HL-60 (cell line): ENCODE results near the gene PUS1.
"Not testable (repeated sequence)": the region's sequence is repeated elsewhere in the genome, so short reads cannot be mapped to it uniquely, and the experiment has no call there.

Experiments used
- DNase-seq, 2 experiments: peaks; one replicate each; pipeline ENCODE4 v3.0.0-alpha.2; 2010 to 2020; ENCODE audit warnings: low read depth in 1 of 2, low spot score in 1 of 2
- H3K27ac ChIP-seq: fragments of 250-450 bp; sonication (Bioruptor Pico); replicated peaks from 2 replicates; pipeline ENCODE4 v1.5.1; 2020; ENCODE audit warnings: mild to moderate bottlenecking, moderate library complexity
- H3K27me3 ChIP-seq: fragments of 250-450 bp; sonication (Bioruptor Pico); 2 replicates; pipeline ENCODE4 v1.5.1; 2021; ENCODE audit warnings: mild to moderate bottlenecking, moderate library complexity; ENCODE audit not compliant: insufficient read depth, poor library complexity, severe bottlenecking
- H3K4me3 ChIP-seq: replicated peaks from 2 replicates; pipeline ENCODE4 v1.5.1; 2011; ENCODE audit warnings: mild to moderate bottlenecking, control low read depth, low read length; ENCODE audit not compliant: insufficient read depth
- CTCF ChIP-seq: IDR thresholded peaks from one replicate; pipeline ENCODE4 v1.5.1; 2011; ENCODE audit warnings: low read length, control low read depth, inconsistent platforms; ENCODE audit not compliant: insufficient read depth
- GABPA ChIP-seq: IDR thresholded peaks from 2 replicates; pipeline ENCODE4 v1.6.1; 2012; ENCODE audit warnings: low read depth
- POLR2AphosphoS5 ChIP-seq: IDR thresholded peaks from 2 replicates; pipeline ENCODE4 v1.6.1; 2012; ENCODE audit warnings: low read depth
- REST ChIP-seq: IDR thresholded peaks from 2 replicates; pipeline ENCODE4 v1.6.1; 2012; ENCODE audit warnings: low read depth; ENCODE audit not compliant: insufficient replicate concordance
- SPI1 ChIP-seq: IDR thresholded peaks from 2 replicates; pipeline ENCODE4 v1.6.1; 2012; ENCODE audit warnings: low read depth, mild to moderate bottlenecking, borderline replicate concordance

Gene PUS1

GRCh38 chr12:131983554-131983953 lies 54.5 kb downstream of the PUS1 start:
- TF ChIP-seq CTCF = no peak
- no peak for TF ChIP-seq REST
- DNase-seq = no peak
- Histone ChIP-seq H3K4me3 (no peak overlapping the region), H3K27ac (no peak overlapping the region; the same call in 1 of the 2 replicates), H3K27me3 (no peaks in the 10 kb centered on the region)

- Histone ChIP-seq H3K27me3 (no peaks in the 10 kb centered on the region), H3K27ac (peak overlapping the region; percentile 81), H3K4me3 (no peak overlapping the region)
- no peak for TF ChIP-seq GABPA
- peak; percentile 40 for TF ChIP-seq SPI1
- TF ChIP-seq CTCF = no peak
- TF ChIP-seq POLR2AphosphoS5 = no peak
- no peak for TF ChIP-seq REST
- peak in 1 of 2 experiments; percentile 11 for DNase-seq
Observed at GRCh38 chr12:131984334-131984733, 55.3 kb downstream of the PUS1 start.

DNA sequence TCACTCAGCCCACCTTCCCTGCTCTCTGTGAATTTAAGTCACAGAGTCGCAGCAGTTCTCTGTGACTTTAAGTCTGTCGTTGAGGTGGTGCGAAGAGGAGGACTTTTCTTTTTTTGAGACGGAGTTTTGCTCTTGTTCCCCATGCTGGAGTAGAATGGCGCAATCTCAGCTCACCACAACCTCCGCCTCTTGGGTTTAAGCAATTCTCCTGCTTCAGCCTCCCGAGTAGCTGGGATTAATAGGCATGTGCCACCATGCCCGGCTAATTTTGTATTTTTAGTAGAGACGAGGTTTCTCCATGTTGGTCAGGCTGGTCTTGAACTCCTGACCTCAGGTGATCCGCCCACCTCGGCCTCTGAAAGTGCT lies 56.4 kb downstream of the PUS1 start:
- TF ChIP-seq GABPA = 0 out of 2 replicates have a peak, but pooled peaks have one; percentile 7
- 0 out of 2 replicates have a peak, but pooled peaks have one; percentile 30 for TF ChIP-seq POLR2AphosphoS5
- H3K27ac ChIP-seq = peak overlapping the region; percentile 81
- DNase-seq = peak; percentile 87 to 94
- H3K4me3 ChIP-seq, H3K27me3 ChIP-seq: not testable (repeated sequence)

DNA sequence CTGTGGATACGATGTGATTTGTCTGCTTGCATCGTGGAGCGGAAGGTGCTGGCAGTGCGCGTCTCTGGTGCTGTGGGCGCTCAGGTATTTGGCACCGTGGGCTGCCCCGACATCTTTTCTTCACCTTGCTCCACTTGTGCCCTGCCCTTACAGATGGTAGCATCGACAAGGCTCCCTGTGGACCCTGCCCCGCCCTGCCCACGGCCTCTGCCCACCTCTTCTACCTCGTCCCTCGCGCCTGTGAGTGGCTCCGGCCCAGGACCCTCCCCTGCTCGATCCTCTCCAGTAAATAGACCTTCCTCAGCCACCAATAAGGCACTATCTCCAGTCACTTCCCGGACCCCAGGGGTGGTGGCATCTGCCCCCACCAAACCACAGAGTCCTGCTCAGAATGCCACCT lies 57.3 kb downstream of the PUS1 start:
- no peak for DNase-seq
- peak overlapping the region; percentile 81; the same call in 1 of the 2 replicates for H3K27ac ChIP-seq
- TF ChIP-seq CTCF (no peak), REST (no peak), POLR2AphosphoS5 (no peak), GABPA (no peak), SPI1 (no peak)

More for the DNA sequence above, 57.3 kb downstream of the PUS1 start:
- Histone ChIP-seq H3K27me3 (no peaks in the 10 kb centered on the region), H3K4me3 (no peak overlapping the region)
